B cell (primary cell): ENCODE results near the gene CHRD. TPM values are rescaled to one million over a fixed set of nuclear protein-coding genes. Genes with fewer than 3 reads are reported as not detected.
A peak's percentile ranks its signal among the peaks of the same experiment; 100 is the strongest.

Source experiments
- ATAC-seq: fragments of 200-7000 bp; cut with Tn5 transposase; one replicate; pipeline ENCODE4 v1.10.0; 2021; ENCODE audit warnings: low read depth, mild to moderate bottlenecking, moderate number of reproducible peaks, moderate library complexity
- CTCF ChIA-PET: fragments of 350-600 bp; sonication (Branson Sonifier 250); formaldehyde crosslinking; loops from one replicate; lab custom pipeline; 2021; ENCODE audit warnings: antibody characterized with exemption, inconsistent platforms; lab: Charles Lee
- POLR2A ChIA-PET: fragments of 350-600 bp; sonication (Branson Sonifier 250); formaldehyde crosslinking; loops from one replicate; lab custom pipeline; 2021; ENCODE audit warnings: antibody characterized with exemption; lab: Charles Lee
- DNase-seq: peaks from one replicate; pipeline ENCODE4 v3.0.0; 2013
- H2AFZ ChIP-seq: 2 replicates; pipeline ENCODE4 v1.6.1; 2012; ENCODE audit warnings: mild to moderate bottlenecking, low read depth, low read length; ENCODE audit not compliant: insufficient read depth, poor library complexity, severe bottlenecking
- H3K27ac ChIP-seq, 2 donors: 1 replicate in 1 of 2; 2 replicates in 1 of 2; pipeline ENCODE4 v1.5.1; 2012 to 2013; ENCODE audit warnings: low read length in 2 of 2, mild to moderate bottlenecking in 2 of 2, moderate library complexity in 1 of 2
- H3K27me3 ChIP-seq, 4 experiments: fragments of 200-600 bp in 1 of 4; sonication (generic) in 1 of 4; replicated peaks in 1 of 4; 1 replicate in 2 of 4; 2 replicates in 2 of 4; pipeline versions ENCODE4 v1.6.1 to v1.7.0; 2013 to 2016; ENCODE audit warnings: low read length in 3 of 4, mild to moderate bottlenecking in 2 of 4, mixed read lengths in 1 of 4, moderate library complexity in 1 of 4; ENCODE audit not compliant: insufficient read depth in 4 of 4, control insufficient read depth in 3 of 4; ENCODE audit errors: control extremely low read depth in 1 of 4
- H3K36me3 ChIP-seq, 2 experiments: replicated peaks in 1 of 2; 1 replicate in 1 of 2; 2 replicates in 1 of 2; pipeline versions ENCODE4 v1.6.1 to v1.7.1; 2013; ENCODE audit warnings: low read length in 1 of 2; ENCODE audit not compliant: insufficient read depth in 2 of 2, control insufficient read depth in 1 of 2; ENCODE audit errors: control extremely low read depth in 1 of 2, extremely low read depth in 1 of 2
- H3K4me1 ChIP-seq, 2 donors: fragments of 200-600 bp in 1 of 2; sonication (generic) in 1 of 2; 1 replicate in 1 of 2; 2 replicates in 1 of 2; pipeline versions ENCODE4 v1.5.1 to v1.6.1; 2013 to 2017; ENCODE audit warnings: low read length in 2 of 2; ENCODE audit not compliant: control insufficient read depth in 2 of 2, insufficient read depth in 2 of 2
- H3K4me2 ChIP-seq: replicated peaks from 2 replicates; pipeline ENCODE3; 2012; ENCODE audit warnings: mild to moderate bottlenecking, low read depth, low read length; ENCODE audit not compliant: poor library complexity, severe bottlenecking
- H3K4me3 ChIP-seq, 5 experiments: fragments of 200-600 bp in 1 of 5; sonication (generic) in 1 of 5; 1 replicate in 3 of 5; 2 replicates in 2 of 5; pipeline versions ENCODE4 v1.5.1 to v1.7.0; 2011 to 2016; ENCODE audit warnings: low read length in 4 of 5, mild to moderate bottlenecking in 4 of 5, low read depth in 2 of 5, control low read depth in 1 of 5, moderate library complexity in 1 of 5; ENCODE audit not compliant: insufficient read depth in 1 of 5; ENCODE audit errors: control extremely low read depth in 1 of 5, extremely low read depth in 1 of 5
- H3K79me2 ChIP-seq: fragments of 200-600 bp; sonication (generic); one replicate; pipeline ENCODE4 v1.6.0; 2016; ENCODE audit warnings: low read length; ENCODE audit not compliant: control insufficient read depth, insufficient read depth
- H3K9ac ChIP-seq: fragments of 200-600 bp; sonication (generic); 2 replicates; pipeline ENCODE4 v1.6.1; 2017; ENCODE audit warnings: mild to moderate bottlenecking, low read length, moderate library complexity
- H3K9me3 ChIP-seq, 3 donors: one replicate each; pipeline versions ENCODE4 v1.6.1 to v1.7.1; 2013; ENCODE audit warnings: low read length in 2 of 3; ENCODE audit not compliant: control insufficient read depth in 2 of 3, insufficient read depth in 1 of 3; ENCODE audit errors: control extremely low read depth in 1 of 3
- H4K20me1 ChIP-seq: 2 replicates; pipeline ENCODE4 v1.6.0; 2012; ENCODE audit warnings: mild to moderate bottlenecking, low read length; ENCODE audit not compliant: insufficient read depth, control insufficient read depth, poor library complexity, severe bottlenecking
- H3K27ac Mint-ChIP-seq: one replicate; pipeline ENCODE4 v1.8.0; 2021; ENCODE audit warnings: mixed read lengths
- H3K27me3 Mint-ChIP-seq: one replicate; pipeline ENCODE4 v1.8.0; 2021; ENCODE audit warnings: mixed read lengths
- H3K4me1 Mint-ChIP-seq: one replicate; pipeline ENCODE4 v1.8.0; 2021; ENCODE audit warnings: mixed read lengths
- H3K4me3 Mint-ChIP-seq: one replicate; pipeline ENCODE4 v1.8.0; 2021; ENCODE audit warnings: mixed read lengths
- H3K9me3 Mint-ChIP-seq: one replicate; pipeline ENCODE4 v1.8.0; 2022; ENCODE audit warnings: mixed read lengths; ENCODE audit not compliant: insufficient read depth
- EZH2 ChIP-seq: IDR thresholded peaks from 2 replicates; pipeline ENCODE4 v1.6.1; 2012; ENCODE audit warnings: borderline replicate concordance, low read depth, mild to moderate bottlenecking, moderate library complexity, low read length; ENCODE audit not compliant: insufficient read depth, poor library complexity, severe bottlenecking
- WGBS: methylation state at CpG from one replicate; pipeline ENCODE4 v1.1.5; 2013; ENCODE audit warnings: missing lambda C conversion rate; ENCODE audit not compliant: insufficient coverage; 5-methylcytosine and 5-hydroxymethylcytosine counted together
- intact Hi-C: fragments of 100-400 bp; cut with micrococcal nuclease; formaldehyde crosslinking; loops from one replicate; pipeline ENCODE4 v1.10.0; 2022
- polyA plus RNA-seq: library from polyadenylated mRNA; depleted of rRNA; stranded (reverse); fragments of >200 nt; gene quantifications from 2 replicates; pipeline ENCODE4 v1.2.3, GENCODE V29; 2012
- total RNA-seq, 2 donors: library from RNA; stranded (reverse); fragments of 120-200 nt in 1 of 2; gene quantifications; 1 replicate in 1 of 2; 2 replicates in 1 of 2; pipeline versions ENCODE4 v1.2.3 to v1.2.4, GENCODE V29; 2013 to 2022
- TF ChIP-seq, protein P1 (sequence below): fragments of 200-600 bp; IDR thresholded peaks from one replicate; pipeline ENCODE4 v1.8.0; 2022; ENCODE audit warnings: antibody characterized with exemption, mild to moderate bottlenecking

The CHRD gene
- total and polyA plus RNA-seq, 2 donors (not counting 1 experiment from before 2014, with no cell fraction given), result not detected

DNA sequence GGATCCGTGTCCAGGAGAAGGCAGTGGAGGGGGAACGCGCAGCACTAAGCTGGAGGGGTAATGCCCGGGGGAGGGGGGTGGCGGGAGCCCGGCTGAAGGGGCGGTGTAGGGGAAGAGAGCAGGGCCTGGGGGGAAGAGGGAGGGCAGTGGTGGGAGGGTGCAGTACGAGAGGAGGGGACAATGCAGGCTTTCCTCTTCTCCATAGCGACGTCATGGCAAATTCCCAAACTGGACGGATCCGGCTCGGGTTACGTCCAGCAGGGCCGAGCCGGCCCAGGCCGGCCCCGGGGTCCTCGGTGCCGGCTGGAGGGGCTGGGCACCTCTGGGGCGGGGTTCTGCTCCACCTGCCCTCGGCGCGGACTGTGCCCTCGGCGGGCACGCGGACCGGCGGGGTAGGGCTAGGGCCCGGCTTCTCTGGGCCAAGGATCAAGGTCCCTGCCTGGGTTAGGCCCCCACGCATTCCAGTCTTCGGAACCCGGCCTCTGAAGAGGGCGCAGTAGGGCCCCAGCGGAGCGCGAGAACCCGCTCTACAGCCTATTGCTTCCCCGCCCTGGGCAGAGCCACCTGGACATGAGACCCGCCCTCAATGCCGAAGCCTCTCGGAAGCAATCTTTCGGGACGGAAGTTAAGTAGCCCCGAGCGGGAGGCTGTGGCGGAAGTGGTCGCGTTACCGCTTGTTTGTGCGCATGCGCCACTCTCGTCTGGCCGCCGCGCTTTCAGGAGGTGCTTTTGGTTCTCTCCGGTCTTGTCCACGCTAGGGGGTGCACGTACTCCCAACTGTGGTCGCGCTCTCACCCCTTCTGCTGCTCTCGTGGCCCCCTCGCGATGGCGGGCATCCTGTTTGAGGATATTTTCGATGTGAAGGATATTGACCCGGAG lies 16.9 kb upstream of the CHRD start:
- Histone ChIP-seq H3K79me2 (peaks cover 9% of the 10 kb centered on the region), H3K27ac (peak overlapping the region; percentile 79 to 86), H3K9me3 (no peaks in the 10 kb centered on the region), H4K20me1 (no peaks in the 10 kb centered on the region), H3K4me3 (peak overlapping the region; percentile 68 to 94 (median 76)), H3K27me3 (no peaks in the 10 kb centered on the region), H3K9ac (peak overlapping the region; percentile 85), H3K4me1 (peaks cover 9 to 17% of the 10 kb centered on the region in 2 donors), H3K4me2 (peak overlapping the region; percentile 97), H3K36me3 (peaks cover 0 to 8% of the 10 kb centered on the region in 2 experiments), H2AFZ (peak overlapping the region; percentile 96)
- Mint-ChIP-seq H3K9me3 (no peaks in the 10 kb centered on the region), H3K27ac (peak overlapping the region; percentile 94), H3K4me3 (peak overlapping the region; percentile 90), H3K4me1 (peaks cover 20% of the 10 kb centered on the region), H3K27me3 (no peaks in the 10 kb centered on the region)
- WGBS, result under 1% methylated on average over 67 of the region's 68 CpGs
- CTCF ChIA-PET, result interaction anchor here (0.5 to 3.0 kb wide), 9 partner anchors 9 to 520 kb away, joined by 3 to 13 read pairs (median 3); partner anchors contain the start of gene EPHB3
- POLR2A ChIA-PET, result interaction anchor here (0.6 to 1.0 kb wide), 6 partner anchors 9 to 478 kb away, joined by 3 to 13 read pairs (median 8); partner anchors contain the start of genes EIF4G1 and PARL
- intact Hi-C loops, result loop anchor here (1.0 to 5.0 kb wide), 13 partner anchors 28 to 1574 kb away; partner anchors contain the start of genes ABCC5, ABCF3, AP2M1 and EEF1AKMT4
- TF ChIP-seq EZH2, result no peak
- TF ChIP-seq, protein P1, sequence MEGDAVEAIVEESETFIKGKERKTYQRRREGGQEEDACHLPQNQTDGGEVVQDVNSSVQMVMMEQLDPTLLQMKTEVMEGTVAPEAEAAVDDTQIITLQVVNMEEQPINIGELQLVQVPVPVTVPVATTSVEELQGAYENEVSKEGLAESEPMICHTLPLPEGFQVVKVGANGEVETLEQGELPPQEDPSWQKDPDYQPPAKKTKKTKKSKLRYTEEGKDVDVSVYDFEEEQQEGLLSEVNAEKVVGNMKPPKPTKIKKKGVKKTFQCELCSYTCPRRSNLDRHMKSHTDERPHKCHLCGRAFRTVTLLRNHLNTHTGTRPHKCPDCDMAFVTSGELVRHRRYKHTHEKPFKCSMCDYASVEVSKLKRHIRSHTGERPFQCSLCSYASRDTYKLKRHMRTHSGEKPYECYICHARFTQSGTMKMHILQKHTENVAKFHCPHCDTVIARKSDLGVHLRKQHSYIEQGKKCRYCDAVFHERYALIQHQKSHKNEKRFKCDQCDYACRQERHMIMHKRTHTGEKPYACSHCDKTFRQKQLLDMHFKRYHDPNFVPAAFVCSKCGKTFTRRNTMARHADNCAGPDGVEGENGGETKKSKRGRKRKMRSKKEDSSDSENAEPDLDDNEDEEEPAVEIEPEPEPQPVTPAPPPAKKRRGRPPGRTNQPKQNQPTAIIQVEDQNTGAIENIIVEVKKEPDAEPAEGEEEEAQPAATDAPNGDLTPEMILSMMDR, result peak; percentile 69
- ATAC-seq (peak; percentile 84), DNase-seq (peak; percentile 98)
